Endothelial cell of umbilical vein (primary cell): ENCODE measurements around the gene APBB3. TPM values are rescaled to one million over a fixed set of nuclear protein-coding genes. Genes with fewer than 3 reads are reported as not detected.

Experiments used
- BruUV-seq: library from RNA; stranded (reverse); fragments of 400-500 nt; replicated peaks from 2 replicates; lab custom pipeline; 2021; lab: Mats Ljungman, UMichigan
- CTCF ChIA-PET: fragments of 300-600, 350-600 bp; sonication (Branson Sonifier 250); formaldehyde crosslinking; loops from one replicate; lab custom pipeline; 2021; ENCODE audit warnings: antibody characterized with exemption, inconsistent platforms; lab: Charles Lee
- POLR2A ChIA-PET: fragments of 300-600, 350-600 bp; sonication (Branson Sonifier 250); formaldehyde crosslinking; loops from one replicate; lab custom pipeline; 2021; ENCODE audit warnings: antibody characterized with exemption, inconsistent platforms; lab: Charles Lee
- DNase-seq: peaks from one replicate; pipeline ENCODE4 v3.0.0-alpha.2; 2011; ENCODE audit warnings: low read depth, low spot score
- FAIRE-seq: peaks from 2 replicates; lab custom pipeline; 2011; peaks lifted over from hg19 to GRCh38; lab: Jason Lieb, UNC
- H2AFZ ChIP-seq: 2 replicates; pipeline ENCODE4 v1.6.0; 2012; ENCODE audit warnings: low read depth, low read length, control low read depth, inconsistent platforms
- H3K27ac ChIP-seq: 2 replicates; pipeline ENCODE4 v1.5.1; 2011; ENCODE audit warnings: low read depth, mild to moderate bottlenecking, control low read depth, low read length, moderate library complexity; ENCODE audit not compliant: insufficient read depth
- H3K27me3 ChIP-seq, 2 experiments: 2 replicates each; pipeline versions ENCODE4 v1.6.0 to v1.6.1; 2011; ENCODE audit warnings: low read length in 2 of 2, mixed read lengths in 1 of 2; ENCODE audit not compliant: control insufficient read depth in 2 of 2, insufficient read depth in 2 of 2
- H3K36me3 ChIP-seq, 2 experiments: 2 replicates in 1 of 2; 3 replicates in 1 of 2; pipeline ENCODE4 v1.5.1; 2011; ENCODE audit warnings: low read length in 2 of 2, mild to moderate bottlenecking in 1 of 2, moderate library complexity in 1 of 2; ENCODE audit not compliant: control insufficient read depth in 2 of 2, insufficient read depth in 2 of 2; ENCODE audit errors: extremely low read depth in 1 of 2
- H3K4me1 ChIP-seq: 3 replicates; pipeline ENCODE4 v1.5.1; 2011; ENCODE audit warnings: mild to moderate bottlenecking, low read length; ENCODE audit not compliant: control insufficient read depth, insufficient read depth; ENCODE audit errors: extremely low read depth
- H3K4me2 ChIP-seq: 2 replicates; pipeline ENCODE4 v1.6.1; 2011; ENCODE audit warnings: low read length, control low read depth, mixed read lengths; ENCODE audit not compliant: insufficient read depth
- H3K4me3 ChIP-seq, 3 experiments: fragments of 200-600 bp in 1 of 3; sonication (generic), shearing (Covaris generic) in 1 of 3; replicated peaks in 1 of 3; 2 replicates each; pipeline ENCODE4 v1.5.1; 2011 to 2016; ENCODE audit warnings: control low read depth in 3 of 3, low read length in 3 of 3, mild to moderate bottlenecking in 2 of 3, inconsistent platforms in 1 of 3, low read depth in 1 of 3, moderate library complexity in 1 of 3; ENCODE audit not compliant: insufficient read depth in 1 of 3
- H3K79me2 ChIP-seq: 2 replicates; pipeline ENCODE4 v1.6.0; 2012; ENCODE audit warnings: low read length, inconsistent platforms; ENCODE audit not compliant: control insufficient read depth, insufficient read depth
- H3K9ac ChIP-seq: replicated peaks from 2 replicates; pipeline ENCODE3; 2011; ENCODE audit warnings: low read length, control low read depth; ENCODE audit not compliant: insufficient read depth; ENCODE audit errors: extremely low read depth
- H3K9me1 ChIP-seq: replicated peaks from 3 replicates; pipeline ENCODE4 v1.6.0; 2011; ENCODE audit warnings: mild to moderate bottlenecking, low read length; ENCODE audit not compliant: control insufficient read depth, insufficient read depth; ENCODE audit errors: extremely low read depth
- H3K9me3 ChIP-seq: replicated peaks from 2 replicates; pipeline ENCODE4 v1.5.1; 2012; ENCODE audit warnings: low read length, inconsistent platforms; ENCODE audit not compliant: control insufficient read depth, insufficient read depth
- H4K20me1 ChIP-seq: replicated peaks from 2 replicates; pipeline ENCODE3; 2011; ENCODE audit warnings: mild to moderate bottlenecking, low read length; ENCODE audit not compliant: control insufficient read depth, insufficient read depth; ENCODE audit errors: extremely low read depth
- CTCF ChIP-seq, 2 donors: IDR thresholded peaks; 1 replicate in 1 of 2; 2 replicates in 1 of 2; pipeline ENCODE4 v1.5.1; 2011; ENCODE audit warnings: low read length in 2 of 2, mild to moderate bottlenecking in 2 of 2, moderate library complexity in 2 of 2, control low read depth in 1 of 2, inconsistent platforms in 1 of 2, low read depth in 1 of 2; ENCODE audit not compliant: insufficient read depth in 1 of 2; ENCODE audit errors: extremely low read depth in 1 of 2
- EZH2 ChIP-seq: IDR thresholded peaks from 2 replicates; pipeline ENCODE4 v1.6.1; 2012; ENCODE audit warnings: borderline replicate concordance, low read depth, mild to moderate bottlenecking, moderate library complexity, low read length, inconsistent platforms; ENCODE audit not compliant: severe bottlenecking
- GATA2 ChIP-seq: IDR thresholded peaks from 2 replicates; pipeline ENCODE4 v1.7.0; 2011; ENCODE audit warnings: low read depth, mild to moderate bottlenecking, moderate library complexity, mixed read lengths, low read length; ENCODE audit not compliant: insufficient read length, insufficient read depth
- MAX ChIP-seq: IDR thresholded peaks from 2 replicates; pipeline ENCODE4 v1.6.1; 2011; ENCODE audit not compliant: insufficient read depth, insufficient read length
- MYC ChIP-seq: IDR thresholded peaks from one replicate; pipeline ENCODE4 v1.6.1; 2011; ENCODE audit warnings: mild to moderate bottlenecking, low read depth, low read length
- POLR2A ChIP-seq: IDR thresholded peaks from 2 replicates; pipeline ENCODE4 v1.6.1; 2012; ENCODE audit warnings: low read depth, mild to moderate bottlenecking, control low read depth, low read length
- POLR2AphosphoS5 ChIP-seq: IDR thresholded peaks from 2 replicates; pipeline ENCODE4 v1.6.1; 2012; ENCODE audit warnings: low read depth, mild to moderate bottlenecking, control low read depth, low read length, moderate library complexity; ENCODE audit not compliant: insufficient read depth
- dilution Hi-C: fragments of 300-500 bp; cut with MboI; formaldehyde crosslinking; loops from one replicate; pipeline ENCODE4 v1.15.0; 2019; ENCODE audit warnings: low sequenced_read_pairs; ENCODE audit not compliant: extremely low pct_ligation_motif_present
- intact Hi-C: fragments of 100-400 bp; cut with micrococcal nuclease; formaldehyde crosslinking; loops from one replicate; pipeline ENCODE4 v1.10.0; 2022
- polyA plus RNA-seq, 4 experiments: library from polyadenylated mRNA; depleted of rRNA in 3 of 4; stranded (reverse) in 3 of 4; unstranded in 1 of 4; fragments of >200 nt; gene quantifications; 2 replicates each; pipeline versions ENCODE4 v1.2.1 to v1.2.3, GENCODE V29; 2011 to 2012; ENCODE audit warnings: missing spikeins in 1 of 4
- total RNA-seq: library from RNA; stranded (reverse); gene quantifications from 2 replicates; pipeline ENCODE4 v1.2.3, GENCODE V29; 2021

Gene APBB3
- total and polyA plus RNA-seq, 2 donors (not counting 3 experiments of a cell fraction or from before 2014, with no cell fraction given): 12.1 to 22.8 TPM

GRCh38 chr5:140574165-140574564, 9.8 kb upstream of the APBB3 start:
- Histone ChIP-seq H3K9me1 (no peaks in the 10 kb centered on the region), H3K79me2 (no peaks in the 10 kb centered on the region), H3K36me3 (peaks cover 0 to 2% of the 10 kb centered on the region in 2 experiments), H3K27ac (no peak overlapping the region), H4K20me1 (no peaks in the 10 kb centered on the region), H3K27me3 (no peaks in the 10 kb centered on the region), H3K9ac (no peak overlapping the region), H3K4me2 (no peak overlapping the region), H2AFZ (no peak overlapping the region), H3K4me1 (peaks cover 7% of the 10 kb centered on the region), H3K4me3 (no peak overlapping the region), H3K9me3 (no peaks in the 10 kb centered on the region)
- dilution Hi-C loops (no loop called here), intact Hi-C loops (no loop called here)
- no peak for FAIRE-seq
- ChIA-PET CTCF (interaction anchor here (1.0 to 8.1 kb wide), 4 partner anchors 56 to 117 kb away, joined by 3 to 108 read pairs (median 4); partner anchors contain the start of genes CD14, HARS1 and HARS2), POLR2A (no interaction called here)
- no TSS peak for BruUV-seq
- no peak for TF ChIP-seq POLR2A
- TF ChIP-seq MAX: no peak
- TF ChIP-seq GATA2: no peak
- TF ChIP-seq CTCF (IDR thresholded peaks at IDR 0.05; ENCODE audit: extremely low read depth in 1 of 2, insufficient read depth in 1 of 2, low read depth in 1 of 2, low read length in 2 of 2): no peak
- TF ChIP-seq MYC: no peak
- no peak for TF ChIP-seq POLR2AphosphoS5
- no peak for TF ChIP-seq EZH2
- no peak for DNase-seq
